Hepatocyte (in vitro differentiated cells): ENCODE data around the gene MYO5A.
"Not testable (repeated sequence)": the region's sequence is repeated elsewhere in the genome, so short reads cannot be mapped to it uniquely, and the experiment has no call there.

Experiments
- EZH2 ChIP-seq: fragments of 200-600 bp; sonication (generic); IDR thresholded peaks from 2 replicates; pipeline ENCODE4 v1.6.1; 2016; ENCODE audit warnings: antibody characterized with exemption, mild to moderate bottlenecking, borderline replicate concordance
- TF ChIP-seq, protein P1 (sequence below): fragments of 200-600 bp; sonication (generic); IDR thresholded peaks from 2 replicates; pipeline ENCODE4 v1.5.1; 2016; ENCODE audit warnings: antibody characterized with exemption, mild to moderate bottlenecking; ENCODE audit not compliant: poor library complexity

DNA sequence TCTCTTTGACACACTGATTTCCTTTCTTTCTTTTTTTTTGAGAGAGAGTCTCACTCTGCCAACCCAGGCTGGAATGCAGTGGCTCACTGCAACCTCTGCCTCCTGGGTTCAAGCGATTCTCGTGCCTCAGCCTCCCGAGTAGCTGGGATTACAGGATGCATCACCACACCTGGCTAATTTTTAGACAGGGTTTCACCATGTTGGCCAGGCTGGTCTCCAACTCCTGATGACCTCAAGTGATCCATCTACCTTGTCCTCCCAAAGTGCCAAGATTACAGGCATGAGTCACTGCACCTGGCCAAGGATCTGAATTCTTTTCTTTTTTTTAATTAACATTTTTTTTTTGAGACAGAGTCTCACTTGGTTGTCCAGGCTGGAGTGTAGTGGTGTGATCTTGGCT, 45.9 kb upstream of the MYO5A start:
- TF ChIP-seq, protein P1, sequence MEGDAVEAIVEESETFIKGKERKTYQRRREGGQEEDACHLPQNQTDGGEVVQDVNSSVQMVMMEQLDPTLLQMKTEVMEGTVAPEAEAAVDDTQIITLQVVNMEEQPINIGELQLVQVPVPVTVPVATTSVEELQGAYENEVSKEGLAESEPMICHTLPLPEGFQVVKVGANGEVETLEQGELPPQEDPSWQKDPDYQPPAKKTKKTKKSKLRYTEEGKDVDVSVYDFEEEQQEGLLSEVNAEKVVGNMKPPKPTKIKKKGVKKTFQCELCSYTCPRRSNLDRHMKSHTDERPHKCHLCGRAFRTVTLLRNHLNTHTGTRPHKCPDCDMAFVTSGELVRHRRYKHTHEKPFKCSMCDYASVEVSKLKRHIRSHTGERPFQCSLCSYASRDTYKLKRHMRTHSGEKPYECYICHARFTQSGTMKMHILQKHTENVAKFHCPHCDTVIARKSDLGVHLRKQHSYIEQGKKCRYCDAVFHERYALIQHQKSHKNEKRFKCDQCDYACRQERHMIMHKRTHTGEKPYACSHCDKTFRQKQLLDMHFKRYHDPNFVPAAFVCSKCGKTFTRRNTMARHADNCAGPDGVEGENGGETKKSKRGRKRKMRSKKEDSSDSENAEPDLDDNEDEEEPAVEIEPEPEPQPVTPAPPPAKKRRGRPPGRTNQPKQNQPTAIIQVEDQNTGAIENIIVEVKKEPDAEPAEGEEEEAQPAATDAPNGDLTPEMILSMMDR, result not testable (repeated sequence)
- not testable (repeated sequence) for TF ChIP-seq EZH2
